ENCODE measurements around the gene CARD11.
"Not testable (repeated sequence)": the region's sequence is repeated elsewhere in the genome, so short reads cannot be mapped to it uniquely, and the experiment has no call there.

The CARD11 gene

DNA sequence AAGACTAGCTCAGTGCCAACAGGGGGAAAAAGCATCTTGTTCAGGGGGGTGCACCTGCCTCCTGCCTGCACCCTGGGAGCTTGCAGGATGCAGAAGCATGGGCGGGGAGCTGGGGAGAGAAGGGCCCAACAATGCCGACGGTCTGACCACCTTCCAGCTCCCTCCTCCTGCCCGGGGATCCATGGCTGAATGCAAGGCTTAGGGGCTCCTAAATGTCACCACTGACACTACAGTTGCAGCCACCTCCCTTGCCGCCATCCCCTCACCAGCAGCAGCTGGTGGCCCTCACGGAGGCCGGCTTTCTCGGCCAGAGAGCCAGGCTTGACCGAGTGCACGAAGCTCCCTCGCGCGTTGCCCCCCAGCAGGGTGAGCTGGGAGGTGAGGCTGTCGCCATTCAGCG lies 120.8 kb downstream of the CARD11 start:
- in situ Hi-C loops (cut with MboI; ENCODE audit: low pct_unique_long_range_greater_than_20kb, low sequenced_read_pairs, unreplicated experiment): no loop called here
- DNase-seq (ENCODE audit: low spot score): no peak
- TF ChIP-seq, protein P1, sequence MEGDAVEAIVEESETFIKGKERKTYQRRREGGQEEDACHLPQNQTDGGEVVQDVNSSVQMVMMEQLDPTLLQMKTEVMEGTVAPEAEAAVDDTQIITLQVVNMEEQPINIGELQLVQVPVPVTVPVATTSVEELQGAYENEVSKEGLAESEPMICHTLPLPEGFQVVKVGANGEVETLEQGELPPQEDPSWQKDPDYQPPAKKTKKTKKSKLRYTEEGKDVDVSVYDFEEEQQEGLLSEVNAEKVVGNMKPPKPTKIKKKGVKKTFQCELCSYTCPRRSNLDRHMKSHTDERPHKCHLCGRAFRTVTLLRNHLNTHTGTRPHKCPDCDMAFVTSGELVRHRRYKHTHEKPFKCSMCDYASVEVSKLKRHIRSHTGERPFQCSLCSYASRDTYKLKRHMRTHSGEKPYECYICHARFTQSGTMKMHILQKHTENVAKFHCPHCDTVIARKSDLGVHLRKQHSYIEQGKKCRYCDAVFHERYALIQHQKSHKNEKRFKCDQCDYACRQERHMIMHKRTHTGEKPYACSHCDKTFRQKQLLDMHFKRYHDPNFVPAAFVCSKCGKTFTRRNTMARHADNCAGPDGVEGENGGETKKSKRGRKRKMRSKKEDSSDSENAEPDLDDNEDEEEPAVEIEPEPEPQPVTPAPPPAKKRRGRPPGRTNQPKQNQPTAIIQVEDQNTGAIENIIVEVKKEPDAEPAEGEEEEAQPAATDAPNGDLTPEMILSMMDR (IDR thresholded peaks at IDR 0.05; ENCODE audit: extremely low read depth, insufficient read depth, missing control alignments): no peak

DNA sequence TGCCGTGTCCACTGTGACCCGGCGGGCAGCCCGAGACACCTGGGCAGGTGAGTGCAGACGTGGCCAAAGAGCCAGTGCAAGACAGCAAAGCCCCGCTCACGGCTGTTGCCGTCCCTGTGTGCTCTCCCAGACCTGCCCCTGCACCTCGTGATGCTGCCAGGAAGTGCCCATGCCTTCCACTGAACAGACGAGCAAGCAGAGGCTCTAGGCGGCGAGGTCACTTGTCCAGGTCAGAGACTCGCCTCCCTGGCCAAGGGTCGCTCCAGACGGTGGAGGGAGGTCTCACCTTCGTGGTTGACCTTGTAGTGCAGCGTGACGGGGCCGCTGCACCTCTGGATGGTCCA lies 121.3 kb downstream of the CARD11 start:
- in situ Hi-C loops (cut with MboI; ENCODE audit: low pct_unique_long_range_greater_than_20kb, low sequenced_read_pairs, unreplicated experiment): no loop called here
- TF ChIP-seq, protein P1 (IDR thresholded peaks at IDR 0.05; ENCODE audit: extremely low read depth, insufficient read depth, missing control alignments): no peak
- no peak for DNase-seq (ENCODE audit: low spot score)

DNA sequence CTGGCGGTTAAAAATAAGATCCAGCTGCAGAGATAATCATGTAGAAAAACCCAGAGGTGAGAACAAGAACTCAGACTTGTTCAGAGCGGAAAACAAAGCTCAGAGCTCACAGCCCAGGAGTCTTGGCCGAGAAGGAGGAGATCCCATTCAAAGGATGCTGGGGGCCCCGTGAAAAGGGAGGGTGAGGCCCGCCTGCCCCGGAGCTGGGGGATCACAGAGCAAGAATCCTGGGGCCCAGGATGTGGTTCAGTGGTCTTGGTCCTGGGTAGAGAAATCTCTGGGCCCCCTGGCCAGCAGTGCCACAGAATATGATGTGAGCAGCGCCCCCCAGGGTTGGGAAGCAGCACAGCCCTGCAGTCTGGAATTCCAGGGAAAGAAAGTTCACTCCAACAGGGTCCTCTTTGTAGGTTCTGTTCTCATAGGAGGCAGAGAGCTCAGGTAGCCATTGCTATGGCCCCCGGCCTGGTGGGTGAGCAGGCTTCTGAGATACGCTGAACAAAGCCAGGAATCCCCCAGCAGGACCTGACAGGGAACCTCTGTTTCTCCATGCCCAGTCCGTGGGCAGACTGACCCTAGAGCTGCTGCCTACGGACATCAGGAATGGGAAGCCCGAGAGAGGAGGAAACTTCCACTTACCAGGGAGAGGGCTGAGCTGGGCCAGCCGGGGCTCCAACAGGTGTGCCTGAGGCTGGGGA lies 121.9 kb downstream of the CARD11 start:
- in situ Hi-C loops (cut with MboI; ENCODE audit: low pct_unique_long_range_greater_than_20kb, low sequenced_read_pairs, unreplicated experiment): no loop called here
- no peak for DNase-seq (ENCODE audit: low spot score)
- TF ChIP-seq, protein P1 (IDR thresholded peaks at IDR 0.05; ENCODE audit: extremely low read depth, insufficient read depth, missing control alignments): no peak

DNA sequence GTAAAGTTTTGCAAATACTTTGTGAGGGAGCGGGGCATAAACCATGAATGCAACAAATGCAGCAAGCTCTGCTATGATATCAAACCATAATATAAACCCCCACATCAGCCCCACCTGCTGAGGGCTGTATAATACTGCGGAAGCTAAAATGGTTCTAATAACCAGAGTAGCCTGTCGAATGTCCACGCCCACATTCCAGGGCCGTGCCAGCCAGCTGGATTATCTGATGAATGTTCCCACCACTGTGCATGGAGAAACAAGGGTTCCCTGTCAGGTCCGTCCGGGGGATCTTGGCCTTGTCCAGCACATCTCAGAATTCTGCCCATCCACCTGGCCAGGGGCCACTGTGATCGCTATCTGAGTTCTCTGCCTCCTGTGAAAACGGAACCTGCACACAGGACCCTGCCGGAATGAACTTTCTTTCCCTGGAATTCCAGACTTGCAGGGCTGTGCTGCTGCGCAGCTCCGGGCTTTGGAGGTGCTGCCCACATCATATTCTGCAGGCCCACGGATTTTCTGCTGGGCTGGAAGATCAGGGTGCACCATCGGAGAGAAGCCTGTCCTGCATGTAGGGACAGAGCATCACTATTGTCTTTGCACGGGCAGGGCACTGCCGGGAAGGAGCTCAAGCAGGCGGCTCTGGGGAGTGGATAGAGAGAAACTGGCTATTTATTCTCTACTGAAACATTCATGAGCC lies 122.6 kb downstream of the CARD11 start:
- no peak for DNase-seq (ENCODE audit: low spot score)
- TF ChIP-seq, protein P1 (IDR thresholded peaks at IDR 0.05; ENCODE audit: extremely low read depth, insufficient read depth, missing control alignments): no peak
- in situ Hi-C loops (cut with MboI; ENCODE audit: low pct_unique_long_range_greater_than_20kb, low sequenced_read_pairs, unreplicated experiment): no loop called here

DNA sequence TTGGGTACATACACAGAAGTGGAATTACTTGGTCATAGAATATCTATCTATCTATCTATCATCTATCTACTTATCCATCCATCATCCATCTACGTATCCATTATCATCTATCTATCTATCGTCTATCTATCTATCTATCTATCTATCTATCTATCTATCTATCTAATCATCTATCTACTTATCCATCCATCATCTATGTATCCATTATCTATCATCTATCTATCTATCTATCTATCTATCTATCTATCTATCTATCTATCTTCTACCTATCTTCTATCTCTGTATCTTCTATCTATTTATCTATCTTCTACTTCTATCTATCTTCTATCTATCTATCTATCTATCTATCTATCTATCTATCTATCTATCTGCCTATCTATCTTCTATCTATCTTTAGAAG lies 123.2 kb downstream of the CARD11 start:
- DNase-seq (ENCODE audit: low spot score); in situ Hi-C loops (cut with MboI; ENCODE audit: low pct_unique_long_range_greater_than_20kb, low sequenced_read_pairs, unreplicated experiment): not testable (repeated sequence)

DNA sequence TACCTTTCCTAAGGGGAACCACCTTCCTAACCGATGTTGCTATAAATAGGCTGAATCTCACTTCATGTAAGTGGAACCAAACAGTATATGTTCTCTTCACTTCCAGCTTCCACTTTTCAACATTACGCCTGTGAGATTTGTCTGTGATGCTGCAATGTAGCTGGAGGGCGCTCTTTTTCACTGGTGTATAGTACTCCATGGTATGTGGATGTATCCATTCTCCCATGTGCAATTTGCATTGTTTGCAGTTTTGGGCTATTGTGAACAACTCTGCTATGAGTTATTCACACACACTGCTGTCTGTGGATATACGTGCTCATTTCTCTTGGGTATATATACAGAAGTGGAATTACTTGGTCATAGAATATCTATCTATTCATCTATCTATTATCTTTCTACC lies 123.6 kb downstream of the CARD11 start:
- in situ Hi-C loops (cut with MboI; ENCODE audit: low pct_unique_long_range_greater_than_20kb, low sequenced_read_pairs, unreplicated experiment): no loop called here
- TF ChIP-seq, protein P1 (IDR thresholded peaks at IDR 0.05; ENCODE audit: extremely low read depth, insufficient read depth, missing control alignments): no peak
- DNase-seq (ENCODE audit: low spot score): no peak

DNA sequence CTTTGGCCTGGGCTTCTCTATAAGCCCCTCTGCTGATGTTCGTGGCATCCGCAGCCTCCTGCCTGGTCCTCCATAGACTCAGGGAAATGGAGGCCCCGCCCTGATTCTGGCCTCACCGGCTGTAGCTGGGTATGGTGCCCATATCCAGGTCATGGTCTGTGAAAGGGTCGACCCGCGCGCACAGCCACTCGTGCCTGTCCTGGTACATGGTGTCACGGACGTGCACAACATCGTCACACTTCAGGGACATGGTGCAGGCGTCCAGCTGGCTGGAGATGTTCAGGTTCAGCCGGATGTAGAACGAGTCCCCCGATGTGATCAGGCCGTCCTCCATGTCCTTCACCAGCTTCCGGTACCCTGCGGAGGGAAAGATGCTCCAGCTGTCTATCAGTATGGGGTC lies 124.4 kb downstream of the CARD11 start:
- TF ChIP-seq, protein P1 (IDR thresholded peaks at IDR 0.05; ENCODE audit: extremely low read depth, insufficient read depth, missing control alignments): no peak
- in situ Hi-C loops (cut with MboI; ENCODE audit: low pct_unique_long_range_greater_than_20kb, low sequenced_read_pairs, unreplicated experiment): no loop called here
- no peak for DNase-seq (ENCODE audit: low spot score)

Data from GM13977 (cell line).